Measurements from ENCODE around the gene TXNDC11. TPM values are rescaled to one million over a fixed set of nuclear protein-coding genes. Genes with fewer than 3 reads are reported as not detected.

The TXNDC11 gene
- total RNA-seq, 1 donor from 2014 or later = 26.7 TPM

DNA sequence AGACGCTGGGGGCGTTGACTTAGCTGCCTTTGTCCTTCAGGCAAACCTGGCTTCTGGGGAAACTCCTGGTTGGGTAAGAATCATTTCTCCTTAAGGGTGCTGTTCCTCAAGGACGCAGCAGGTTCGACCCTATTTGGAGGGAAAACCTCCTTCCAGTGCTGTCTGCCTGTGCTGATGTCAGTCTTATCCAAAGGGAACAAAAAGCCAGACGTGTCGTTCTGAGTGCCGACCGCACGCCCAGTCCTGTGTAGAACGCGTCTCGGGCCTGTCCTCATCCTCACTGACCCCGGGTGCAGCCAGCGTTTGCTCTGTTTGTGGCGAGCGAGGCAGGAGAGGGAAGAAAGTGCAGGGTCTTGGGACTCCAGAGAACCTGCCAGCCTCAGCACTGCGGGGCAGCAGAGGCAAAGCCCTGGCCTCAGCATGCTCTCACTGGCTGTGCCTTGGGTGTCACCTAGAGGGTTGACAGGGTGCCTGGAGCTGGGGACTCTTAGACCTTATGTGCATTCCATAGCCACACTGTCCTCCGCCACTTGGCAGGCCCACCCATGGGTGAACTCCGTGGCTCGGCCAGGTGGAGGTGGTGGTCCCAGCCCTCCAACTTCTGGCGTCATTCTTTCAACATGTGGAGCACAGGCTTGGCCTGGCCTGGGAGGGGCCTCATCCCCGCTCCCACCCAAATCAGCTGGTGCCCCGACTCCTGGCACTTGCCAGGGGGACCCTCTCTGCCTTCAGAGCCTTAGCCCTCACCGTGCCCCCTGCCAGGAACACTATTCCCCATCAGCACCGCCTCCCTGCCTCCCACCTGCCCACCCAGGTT, 68.4 kb downstream of the TXNDC11 start:
- TF ChIP-seq, protein P1, sequence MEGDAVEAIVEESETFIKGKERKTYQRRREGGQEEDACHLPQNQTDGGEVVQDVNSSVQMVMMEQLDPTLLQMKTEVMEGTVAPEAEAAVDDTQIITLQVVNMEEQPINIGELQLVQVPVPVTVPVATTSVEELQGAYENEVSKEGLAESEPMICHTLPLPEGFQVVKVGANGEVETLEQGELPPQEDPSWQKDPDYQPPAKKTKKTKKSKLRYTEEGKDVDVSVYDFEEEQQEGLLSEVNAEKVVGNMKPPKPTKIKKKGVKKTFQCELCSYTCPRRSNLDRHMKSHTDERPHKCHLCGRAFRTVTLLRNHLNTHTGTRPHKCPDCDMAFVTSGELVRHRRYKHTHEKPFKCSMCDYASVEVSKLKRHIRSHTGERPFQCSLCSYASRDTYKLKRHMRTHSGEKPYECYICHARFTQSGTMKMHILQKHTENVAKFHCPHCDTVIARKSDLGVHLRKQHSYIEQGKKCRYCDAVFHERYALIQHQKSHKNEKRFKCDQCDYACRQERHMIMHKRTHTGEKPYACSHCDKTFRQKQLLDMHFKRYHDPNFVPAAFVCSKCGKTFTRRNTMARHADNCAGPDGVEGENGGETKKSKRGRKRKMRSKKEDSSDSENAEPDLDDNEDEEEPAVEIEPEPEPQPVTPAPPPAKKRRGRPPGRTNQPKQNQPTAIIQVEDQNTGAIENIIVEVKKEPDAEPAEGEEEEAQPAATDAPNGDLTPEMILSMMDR (conservative IDR thresholded peaks at IDR 0.05) = no peak
- no peak for DNase-seq (ENCODE audit: extremely low spot score, unreplicated experiment)
- Mint-ChIP-seq H3K4me1 (ENCODE audit: unreplicated experiment) (peaks cover 23% of the 10 kb centered on the region), H3K9me3 (no peaks in the 10 kb centered on the region), H3K4me3 (no peak overlapping the region), H3K36me3 (peaks cover 5% of the 10 kb centered on the region), H3K27me3 (no peaks in the 10 kb centered on the region), H3K27ac (peak overlapping the region; percentile 70)

DNA sequence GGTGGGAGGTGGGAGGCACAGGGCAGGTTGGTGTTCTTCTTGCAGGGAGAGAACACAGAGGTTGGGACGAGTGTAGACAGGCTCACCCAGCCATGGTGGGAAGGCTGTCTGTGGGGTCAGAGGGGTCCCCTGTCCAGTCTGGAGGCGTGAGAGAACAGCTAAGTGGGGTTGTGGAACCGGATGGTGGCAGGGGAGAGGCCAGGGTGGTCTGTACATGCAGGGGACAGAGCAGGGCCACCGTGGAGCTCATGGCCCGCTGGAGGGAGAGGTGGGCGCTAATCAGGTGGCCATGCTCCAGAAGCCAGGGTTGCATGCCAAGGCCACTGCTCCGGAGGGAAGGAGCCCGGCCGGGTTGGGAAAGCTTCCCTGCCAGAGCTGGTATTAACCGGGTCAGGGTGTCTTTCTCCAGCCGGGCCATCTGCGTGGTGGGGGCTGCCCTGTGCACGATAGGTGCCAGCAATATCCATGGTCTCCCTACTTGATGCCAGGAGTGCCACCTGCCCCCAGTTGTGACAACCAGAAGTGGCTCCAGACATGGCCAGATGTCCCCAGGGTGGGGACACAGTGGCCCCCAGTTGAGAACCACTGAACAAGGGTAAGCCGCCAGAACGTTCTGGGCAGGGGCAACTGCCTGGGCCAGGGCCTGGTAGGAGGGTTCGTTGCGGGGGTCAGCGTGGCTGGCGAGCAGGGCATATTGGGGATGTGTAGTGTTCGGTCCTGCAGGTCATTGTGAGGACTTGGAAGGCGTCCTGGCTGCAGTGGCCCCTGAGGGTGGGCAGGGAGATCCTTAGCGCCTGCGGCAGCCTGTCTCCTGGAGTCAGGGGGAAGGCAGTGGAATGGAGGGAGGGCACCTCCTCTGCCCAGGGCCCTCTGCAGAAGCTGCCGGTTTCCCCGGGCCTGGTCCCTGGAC, 69.3 kb downstream of the TXNDC11 start:
- Mint-ChIP-seq H3K36me3 (peaks cover 5% of the 10 kb centered on the region), H3K27me3 (no peaks in the 10 kb centered on the region), H3K9me3 (no peaks in the 10 kb centered on the region), H3K27ac (no peak overlapping the region), H3K4me3 (no peak overlapping the region), H3K4me1 (ENCODE audit: unreplicated experiment) (peaks cover 23% of the 10 kb centered on the region)
- TF ChIP-seq, protein P1 (conservative IDR thresholded peaks at IDR 0.05) = no peak
- no peak for DNase-seq (ENCODE audit: extremely low spot score, unreplicated experiment)

DNA sequence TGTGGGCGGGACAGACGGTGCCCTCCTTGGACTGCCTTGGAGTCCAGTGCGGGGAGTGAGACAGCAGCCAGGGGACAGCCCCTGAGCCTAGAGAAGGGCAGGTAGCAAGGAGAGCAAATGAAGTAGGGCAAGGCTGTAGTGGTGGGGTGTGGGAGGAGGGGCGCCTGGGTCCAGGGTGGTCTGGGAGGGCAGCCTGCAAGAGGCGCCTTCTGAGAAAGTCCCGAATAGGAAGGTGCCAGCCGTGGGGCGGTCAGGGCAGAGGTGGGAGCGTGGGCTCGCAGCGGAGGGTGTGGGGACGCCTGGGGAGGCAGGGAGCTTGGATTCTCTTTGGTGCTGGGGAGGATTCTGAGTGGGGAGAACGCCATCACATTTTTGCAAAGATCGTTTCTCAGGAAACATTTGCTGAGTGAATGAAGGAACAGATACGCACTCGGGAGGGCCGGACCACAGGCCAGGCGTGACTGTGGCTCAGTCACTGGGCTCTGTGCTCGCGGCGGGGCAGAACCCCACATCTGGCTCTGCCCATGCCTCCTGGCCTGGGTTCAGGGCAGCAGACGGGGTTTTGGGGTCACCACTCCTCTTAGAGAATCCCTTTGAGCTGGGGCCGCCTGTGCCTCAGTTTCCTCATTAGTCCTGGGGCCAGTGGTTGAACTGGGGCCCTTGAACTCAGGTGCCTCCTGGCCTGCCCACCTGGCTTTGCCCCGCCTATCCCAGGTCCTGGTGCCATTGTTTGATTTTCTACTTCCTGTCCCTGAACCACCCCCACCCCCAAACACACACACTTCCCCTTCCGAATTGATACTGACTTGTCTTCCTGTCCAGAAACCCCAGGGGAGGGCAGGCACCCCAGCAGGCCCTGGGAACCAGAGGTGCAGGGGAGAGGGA, 70.2 kb downstream of the TXNDC11 start:
- no peaks in the 10 kb centered on the region for H3K27me3 Mint-ChIP-seq
- H3K9me3 Mint-ChIP-seq = no peaks in the 10 kb centered on the region
- TF ChIP-seq, protein P1 (conservative IDR thresholded peaks at IDR 0.05) = no peak
- DNase-seq (ENCODE audit: extremely low spot score, unreplicated experiment) = no peak
- H3K36me3 Mint-ChIP-seq = peaks cover 5% of the 10 kb centered on the region
- H3K27ac Mint-ChIP-seq = peak overlapping the region; percentile 34
- peak overlapping the region; percentile 40 for H3K4me3 Mint-ChIP-seq
- peaks cover 23% of the 10 kb centered on the region for H3K4me1 Mint-ChIP-seq (ENCODE audit: unreplicated experiment)

DNA sequence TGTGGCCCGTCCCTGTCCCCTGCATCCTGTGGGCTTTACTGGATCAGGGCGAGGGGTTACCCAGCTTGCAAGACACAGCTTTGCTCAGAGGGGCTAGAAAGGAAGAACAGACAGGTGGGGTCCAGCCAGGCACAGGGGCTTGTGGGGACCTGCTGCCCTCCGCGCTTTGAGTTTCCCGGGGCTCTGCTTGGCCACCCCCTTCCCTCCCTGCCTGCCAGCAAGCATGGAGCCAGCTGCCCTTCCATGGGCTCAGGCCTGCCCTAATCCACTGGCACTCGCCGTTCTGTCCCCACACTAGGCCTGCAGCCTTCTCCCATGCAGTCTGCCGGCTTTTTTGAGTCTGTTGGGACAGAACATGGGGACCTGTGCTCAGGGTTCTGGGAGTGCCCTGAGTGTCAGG, 71.0 kb downstream of the TXNDC11 start:
- Mint-ChIP-seq H3K36me3 (peaks cover 3% of the 10 kb centered on the region), H3K9me3 (no peaks in the 10 kb centered on the region), H3K4me3 (peak overlapping the region; percentile 40), H3K27me3 (no peaks in the 10 kb centered on the region), H3K4me1 (ENCODE audit: unreplicated experiment) (peaks cover 19% of the 10 kb centered on the region), H3K27ac (peak overlapping the region; percentile 31)
- DNase-seq (ENCODE audit: extremely low spot score, unreplicated experiment) = no peak
- TF ChIP-seq, protein P1 (conservative IDR thresholded peaks at IDR 0.05) = no peak

DNA sequence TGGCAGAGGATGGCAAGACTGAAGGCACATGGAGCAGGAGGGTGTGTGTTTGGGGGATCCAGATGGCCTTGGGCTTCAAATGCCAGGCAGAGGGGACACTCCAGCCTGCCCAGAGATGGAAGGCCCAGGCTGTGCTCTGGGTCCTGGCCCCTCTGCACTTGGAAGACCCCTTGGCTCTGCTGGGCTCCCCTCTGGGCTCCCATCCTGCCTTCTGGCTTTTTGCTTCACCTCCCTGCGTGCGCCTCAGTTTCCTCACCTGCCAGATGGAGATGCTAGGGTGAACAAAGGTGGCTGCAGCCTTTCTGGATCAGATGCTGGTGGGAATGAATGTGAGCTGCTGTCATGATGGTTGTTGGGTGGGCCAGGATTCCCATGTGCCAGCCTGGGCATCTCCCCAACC, 71.4 kb downstream of the TXNDC11 start:
- DNase-seq (ENCODE audit: extremely low spot score, unreplicated experiment) = no peak
- H3K4me1 Mint-ChIP-seq (ENCODE audit: unreplicated experiment) = peaks cover 20% of the 10 kb centered on the region
- no peak overlapping the region for H3K27ac Mint-ChIP-seq
- no peaks in the 10 kb centered on the region for H3K27me3 Mint-ChIP-seq
- no peak overlapping the region for H3K4me3 Mint-ChIP-seq
- TF ChIP-seq, protein P1 (conservative IDR thresholded peaks at IDR 0.05) = no peak
- no peaks in the 10 kb centered on the region for H3K9me3 Mint-ChIP-seq
- no peaks in the 10 kb centered on the region for H3K36me3 Mint-ChIP-seq

All from type B pancreatic cell (in vitro differentiated cells).